GM12872 (cell line): ENCODE data around the gene TMEM114.

Source experiments
- CTCF ChIP-seq: IDR thresholded peaks from 3 replicates; pipeline ENCODE4 v1.5.1; 2011; ENCODE audit warnings: low read depth, mild to moderate bottlenecking, low read length, moderate library complexity; ENCODE audit not compliant: insufficient read depth

TMEM114 gene

GRCh38 chr16:8565498-8565897 lies 24.8 kb downstream of the TMEM114 start:
- no peak for TF ChIP-seq CTCF

GRCh38 chr16:8564934-8565345 lies 25.4 kb downstream of the TMEM114 start:
- TF ChIP-seq CTCF: no peak

- TF ChIP-seq CTCF: no peak
Observed at GRCh38 chr16:8561496-8561895, 28.8 kb downstream of the TMEM114 start.

- no peak for TF ChIP-seq CTCF
Observed at GRCh38 chr16:8555400-8555799, 34.9 kb downstream of the TMEM114 start.

GRCh38 chr16:8554881-8555280 lies 35.4 kb downstream of the TMEM114 start:
- TF ChIP-seq CTCF: no peak

- no peak for TF ChIP-seq CTCF
Observed at GRCh38 chr16:8554022-8554421, 36.3 kb downstream of the TMEM114 start.

GRCh38 chr16:8552487-8553221 lies 37.7 kb downstream of the TMEM114 start:
- no peak for TF ChIP-seq CTCF
